GM18508 (cell line): ENCODE measurements around the gene CPTP.

Source experiments
- ATAC-seq: cut with Tn5 transposase; IDR thresholded peaks from one replicate; pipeline ENCODE4 v1.9.1; 2021; ENCODE audit warnings: moderate number of reproducible peaks; ENCODE audit not compliant: insufficient read depth, unreplicated experiment

CPTP gene

GRCh38 chr1:1346501-1346890 is 21.9 kb downstream of the CPTP start:
- ATAC-seq: no peak

- ATAC-seq: no peak
Observed at GRCh38 chr1:1347026-1347595, 22.5 kb downstream of the CPTP start.

- no peak for ATAC-seq
Observed at GRCh38 chr1:1347663-1348419, 23.2 kb downstream of the CPTP start.

- no peak for ATAC-seq
Observed at GRCh38 chr1:1348420-1349255, 24.0 kb downstream of the CPTP start.

GRCh38 chr1:1349256-1350012 is 24.8 kb downstream of the CPTP start, which contains the start of gene DVL1:
Gene DVL1 (minus strand): TSS chr1:1349418. CDS start chr1:1349065, 353 bp downstream.
- no peak for ATAC-seq

DNA sequence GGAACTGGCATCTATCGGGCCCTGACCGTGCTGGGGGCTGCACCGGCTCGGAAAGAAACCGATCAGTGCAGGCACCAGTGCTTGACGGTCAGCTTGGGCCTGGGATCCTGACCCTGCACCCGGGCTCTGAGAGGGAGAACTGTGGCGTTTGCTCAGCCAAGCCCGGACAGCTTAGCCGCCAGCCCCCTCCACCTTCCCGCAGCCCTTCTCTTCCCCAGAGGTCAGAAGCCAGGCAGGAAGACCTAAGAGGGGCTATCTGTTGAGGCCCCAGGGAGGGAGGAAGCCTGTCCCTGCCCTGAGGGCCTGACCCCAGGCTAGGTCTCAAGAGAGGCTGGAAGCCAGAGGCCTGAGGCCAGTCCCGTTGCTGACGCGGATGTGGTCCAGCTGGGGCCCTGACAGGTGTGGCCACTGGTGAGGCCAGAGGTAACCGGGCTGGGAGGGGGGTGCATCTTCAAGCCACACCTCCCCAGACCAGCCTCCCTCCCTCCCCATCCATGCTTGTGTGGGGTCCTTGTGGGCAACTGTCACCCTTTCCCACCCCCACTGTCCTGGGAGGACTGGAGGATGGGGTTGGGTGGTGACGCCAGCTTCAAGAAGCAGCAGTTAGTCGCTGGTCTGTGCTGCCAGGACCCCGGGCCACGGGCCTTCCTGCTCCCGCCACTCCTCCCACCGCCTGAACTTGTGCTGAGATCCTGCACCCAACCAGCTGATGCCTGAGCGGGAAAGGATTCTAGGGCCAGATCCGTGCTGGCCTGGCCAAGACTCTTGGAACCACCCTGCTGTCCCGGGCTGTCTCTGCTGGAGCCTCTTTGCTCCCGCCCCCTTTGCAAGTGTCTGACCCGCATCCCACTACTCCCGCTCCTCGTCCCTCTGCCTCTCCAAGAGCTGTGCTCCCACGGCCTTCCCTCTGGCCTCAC is 27.2 kb downstream of the CPTP start:
- no peak for ATAC-seq

DNA sequence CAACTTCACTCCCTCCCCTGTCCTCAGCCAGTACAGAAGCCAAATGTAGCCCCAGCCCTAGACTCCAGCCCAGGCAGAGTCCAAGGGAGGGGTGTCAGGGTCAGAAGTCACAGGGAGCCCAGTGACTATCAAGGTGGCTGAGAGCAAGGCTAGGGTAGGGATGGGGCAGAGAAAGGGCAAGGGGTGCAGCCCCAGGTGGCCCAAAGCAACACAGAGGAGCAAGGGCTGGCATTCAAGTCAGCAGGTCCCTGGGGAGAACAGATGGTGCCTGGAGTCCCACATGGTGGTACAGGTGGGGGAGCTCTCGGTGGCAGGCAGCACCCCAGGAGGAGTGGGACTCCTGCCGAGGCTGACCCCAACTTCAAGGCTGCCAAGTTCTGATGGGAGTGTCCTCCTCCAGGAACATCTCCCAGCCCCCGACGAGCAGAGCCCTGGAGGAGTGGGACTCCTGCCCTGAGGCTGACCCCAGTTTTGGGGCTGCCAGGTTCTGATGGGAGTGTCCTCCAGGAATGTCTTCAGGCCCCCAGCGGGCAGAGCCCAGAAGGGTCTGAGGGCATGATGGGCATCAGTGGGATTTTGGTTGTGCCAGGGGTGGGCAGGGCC is 28.3 kb downstream of the CPTP start:
- ATAC-seq: no peak

GRCh38 chr1:1353389-1354151 is 29.0 kb downstream of the CPTP start:
- ATAC-seq: no peak

- no peak for ATAC-seq
Observed at GRCh38 chr1:1354271-1355247, 30.0 kb downstream of the CPTP start.

DNA sequence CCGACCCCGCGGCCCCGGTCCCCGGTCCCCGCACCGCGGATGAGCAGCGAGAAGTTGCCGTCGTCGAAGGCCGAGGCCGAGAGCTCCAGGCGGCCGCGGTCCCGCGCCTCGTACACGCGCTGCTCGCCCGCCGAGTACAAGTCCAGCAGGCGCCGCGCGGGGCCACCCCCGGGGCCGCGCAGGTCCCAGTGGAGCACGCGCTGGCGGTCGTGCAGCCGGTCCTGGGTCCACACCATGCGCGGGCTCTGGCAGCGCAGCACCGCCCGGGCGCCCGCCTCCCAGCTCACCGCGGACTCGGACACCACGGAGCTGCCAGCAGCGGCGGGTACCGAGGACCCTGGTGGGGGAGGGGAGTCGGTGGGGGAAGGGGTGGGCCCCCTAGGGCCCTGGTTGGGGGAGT is 30.8 kb downstream of the CPTP start:
- ATAC-seq: no peak

- ATAC-seq: no peak
Observed at GRCh38 chr1:1356166-1356795, 31.7 kb downstream of the CPTP start.

DNA sequence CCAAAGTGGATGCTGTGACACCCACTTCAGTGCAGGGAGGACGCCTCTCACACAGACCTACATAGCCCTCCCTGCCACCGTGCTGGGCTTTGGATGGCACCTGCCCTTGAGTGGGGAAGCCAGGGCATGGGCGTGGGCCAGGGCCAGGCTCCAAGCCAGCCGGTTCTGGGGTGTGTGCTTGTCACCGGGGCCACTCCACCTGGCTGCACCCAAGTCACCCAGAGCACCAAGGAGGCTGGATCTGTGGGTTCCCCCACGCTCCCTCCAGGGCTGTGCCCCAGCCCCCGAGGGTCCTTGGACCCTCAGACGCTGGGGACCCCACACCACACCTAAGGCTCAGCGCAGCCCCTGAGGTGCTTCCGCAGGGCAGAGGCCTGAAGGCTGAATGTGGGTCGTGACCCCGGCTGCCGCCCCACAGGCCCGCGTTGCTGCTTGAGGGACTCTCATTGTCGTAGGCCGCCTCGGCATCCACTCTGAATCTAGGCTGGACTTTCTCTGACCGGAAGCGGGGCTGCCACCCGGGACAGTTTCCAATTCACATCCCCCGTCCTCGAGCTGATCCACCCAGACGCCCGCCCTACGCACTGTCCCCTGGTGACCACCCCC is 32.3 kb downstream of the CPTP start:
- no peak for ATAC-seq

- no peak for ATAC-seq
Observed at GRCh38 chr1:1357871-1358432, 33.4 kb downstream of the CPTP start.

GRCh38 chr1:1358433-1359271 is 34.0 kb downstream of the CPTP start, which contains the start of gene MXRA8:
Gene MXRA8 (minus strand): TSS chr1:1358555. CDS start chr1:1358504, 51 bp downstream.
- ATAC-seq: no peak

GRCh38 chr1:1359308-1359663 is 34.7 kb downstream of the CPTP start:
- ATAC-seq: no peak
